Measurements from ENCODE around the gene BUD23. TPM values are rescaled to one million over a fixed set of nuclear protein-coding genes. Genes with fewer than 3 reads are reported as not detected.
A peak's percentile ranks its signal among the peaks of the same experiment; 100 is the strongest.

BUD23 gene
- total and polyA plus RNA-seq, 9 of the 15 experiments (the other 6 are each of a cell fraction or from before 2014, with no cell fraction given), result 79.5 to 270 (median 150) TPM

- TF ChIP-seq CREB3L1 (IDR thresholded peaks at IDR 0.05; ENCODE audit: borderline replicate concordance, low read depth) (peak; percentile 49; the same call in 1 of the 2 replicates), GATAD2A (IDR thresholded peaks at IDR 0.05) (peak; percentile 55; the same call in 1 of the 2 replicates), SAFB (IDR thresholded peaks at IDR 0.05; ENCODE audit: borderline replicate concordance, low read depth, low read length) (peak; percentile 73), CCNT2 (IDR thresholded peaks at IDR 0.05; ENCODE audit: borderline replicate concordance, extremely low read depth, insufficient read length, low read depth, low read length) (peak; percentile 73), POLR2G (IDR thresholded peaks at IDR 0.05; ENCODE audit: low read depth, low read length) (peak; percentile 79), HMGN3 (IDR thresholded peaks at IDR 0.05; ENCODE audit: borderline replicate concordance, extremely low read depth, insufficient read length, low read depth, low read length) (peak; percentile 57), HINFP (tag; conservative IDR thresholded peaks at IDR 0.05; ENCODE audit: low read depth) (peak; percentile 45; the same call in 1 of the 2 replicates), HOMEZ (CRISPR knock-in tag; IDR thresholded peaks at IDR 0.05) (no peak), RB1 (IDR thresholded peaks at IDR 0.05; ENCODE audit: low read depth) (peak; percentile 69), CBX3 (IDR thresholded peaks at IDR 0.05; ENCODE audit: borderline replicate concordance in 1 of 2, low read length in 2 of 2) (no peak)
Measured at GRCh38 chr7:73718905-73719805, 35.8 kb downstream of the BUD23 start, which contains the start of gene STX1A (continued).
